Stimulated activated CD4-positive, alpha-beta T cell treated with anti-CD3 and anti-CD28 coated beads, TNF-alpha, amount 100 ng/mL, for 48 hours (primary cell): ENCODE results near the gene LSM14B.
A peak's percentile ranks its signal among the peaks of the same experiment; 100 is the strongest.

Experiments
- DNase-seq, 3 donors: peaks; one replicate each; pipeline ENCODE4 v3.0.0-alpha.2; 2020; ENCODE audit warnings: low read depth in 3 of 3

Gene LSM14B

GRCh38 chr20:62182469-62183425 is 60.5 kb downstream of the LSM14B start, which contains the start of gene MTG2:
Gene MTG2 (plus strand): TSS chr20:62183028. CDS start chr20:62193421, 10,393 bp downstream.
- peak; percentile 90 to 92 (median 90) for DNase-seq

DNA sequence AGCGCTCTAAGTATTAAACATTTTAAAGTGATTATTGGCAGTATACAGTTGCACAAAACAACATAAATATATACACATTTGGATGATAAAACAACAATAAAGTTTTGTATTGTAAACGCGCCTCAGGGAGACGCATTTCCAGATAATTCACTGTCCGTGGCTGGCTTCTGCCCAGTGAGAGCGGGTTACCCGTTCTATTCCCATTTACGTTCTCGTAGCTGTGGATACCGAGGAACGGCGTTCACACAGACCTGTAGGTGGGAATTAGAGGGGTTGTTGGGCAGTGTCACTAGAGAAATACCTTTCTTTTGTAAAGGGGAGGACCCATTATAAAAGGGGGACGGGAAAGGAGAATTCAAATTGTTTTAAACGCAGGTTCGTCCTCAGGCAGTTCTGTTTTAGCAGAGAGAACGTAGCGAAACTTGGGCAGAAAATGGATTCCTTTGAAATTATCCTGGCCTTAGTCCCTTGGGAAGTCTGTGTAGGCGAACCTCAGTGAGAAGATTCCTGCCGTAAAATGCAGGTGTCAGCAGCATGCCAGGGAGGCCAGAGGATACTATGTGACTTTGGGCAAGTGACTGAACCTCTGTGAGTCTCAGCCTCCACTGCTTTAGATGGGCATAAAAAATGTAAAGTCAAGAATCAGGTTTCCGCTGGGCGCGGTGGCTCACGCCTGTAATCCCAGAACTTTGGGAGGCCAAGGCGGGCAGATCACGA is 61.3 kb downstream of the LSM14B start:
- DNase-seq: no peak
